ENCODE data around the gene HSDL2. TPM values are rescaled to one million over a fixed set of nuclear protein-coding genes. Genes with fewer than 3 reads are reported as not detected.

HSDL2 gene
- total and polyA plus RNA-seq, 10 of the 15 experiments (the other 5 are each of a cell fraction or from before 2014, with no cell fraction given) = 20.9 to 46.1 (median 27.0) TPM

GRCh38 chr9:112487008-112487798 is 107.3 kb downstream of the HSDL2 start (continued):
- TF ChIP-seq NR2C2 (IDR thresholded peaks at IDR 0.05; ENCODE audit: borderline replicate concordance, control insufficient read depth, insufficient read length, low read depth) (no peak), HSF1 (IDR thresholded peaks at IDR 0.05; ENCODE audit: low read depth, low read length) (no peak), FOXK2 (IDR thresholded peaks at IDR 0.05) (no peak), JUNB (IDR thresholded peaks at IDR 0.05) (no peak), HDAC6 (IDR thresholded peaks at IDR 0.05; ENCODE audit: unreplicated experiment) (peak; percentile 36), HCFC1 (IDR thresholded peaks at IDR 0.05; ENCODE audit: low read length) (no peak; the same call in 1 of the 2 replicates), BMI1 (IDR thresholded peaks at IDR 0.05; ENCODE audit: borderline replicate concordance) (no peak), RBBP5 (conservative IDR thresholded peaks at IDR 0.05) (no peak), NBN (IDR thresholded peaks at IDR 0.05) (no peak), CHD2 (IDR thresholded peaks at IDR 0.05; ENCODE audit: borderline replicate concordance, low read depth, low read length) (no peak), MXI1 (IDR thresholded peaks at IDR 0.05; ENCODE audit: low read depth, low read length) (peak; percentile 34; the same call in 1 of the 2 replicates), TARDBP (IDR thresholded peaks at IDR 0.05; ENCODE audit: borderline replicate concordance) (no peak), GATAD2B (conservative IDR thresholded peaks at IDR 0.05; ENCODE audit: low read depth) (peak; percentile 86), SREBF1 (IDR thresholded peaks at IDR 0.05; ENCODE audit: low read length) (no peak), NRF1 (conservative IDR thresholded peaks at IDR 0.05; ENCODE audit: low read depth, low read length) (no peak), SIN3A (IDR thresholded peaks at IDR 0.05; ENCODE audit: low read depth, low read length) (no peak; the same call in none of the 2 replicates), NKRF (conservative IDR thresholded peaks at IDR 0.05) (no peak; the same call in 1 of the 2 replicates), E2F8 (IDR thresholded peaks at IDR 0.05; ENCODE audit: low read depth, partially characterized antibody) (no peak), STAT3 (IDR thresholded peaks at IDR 0.05; ENCODE audit: low read depth, low read length) (no peak), TBL1XR1 (IDR thresholded peaks at IDR 0.05; ENCODE audit: low read depth, low read length) (no peak), USF1 (IDR thresholded peaks at IDR 0.05; ENCODE audit: borderline replicate concordance, extremely low read length, insufficient read depth, low read depth, low read length) (no peak)
